ENCODE data around the gene GYS2.

The GYS2 gene

DNA sequence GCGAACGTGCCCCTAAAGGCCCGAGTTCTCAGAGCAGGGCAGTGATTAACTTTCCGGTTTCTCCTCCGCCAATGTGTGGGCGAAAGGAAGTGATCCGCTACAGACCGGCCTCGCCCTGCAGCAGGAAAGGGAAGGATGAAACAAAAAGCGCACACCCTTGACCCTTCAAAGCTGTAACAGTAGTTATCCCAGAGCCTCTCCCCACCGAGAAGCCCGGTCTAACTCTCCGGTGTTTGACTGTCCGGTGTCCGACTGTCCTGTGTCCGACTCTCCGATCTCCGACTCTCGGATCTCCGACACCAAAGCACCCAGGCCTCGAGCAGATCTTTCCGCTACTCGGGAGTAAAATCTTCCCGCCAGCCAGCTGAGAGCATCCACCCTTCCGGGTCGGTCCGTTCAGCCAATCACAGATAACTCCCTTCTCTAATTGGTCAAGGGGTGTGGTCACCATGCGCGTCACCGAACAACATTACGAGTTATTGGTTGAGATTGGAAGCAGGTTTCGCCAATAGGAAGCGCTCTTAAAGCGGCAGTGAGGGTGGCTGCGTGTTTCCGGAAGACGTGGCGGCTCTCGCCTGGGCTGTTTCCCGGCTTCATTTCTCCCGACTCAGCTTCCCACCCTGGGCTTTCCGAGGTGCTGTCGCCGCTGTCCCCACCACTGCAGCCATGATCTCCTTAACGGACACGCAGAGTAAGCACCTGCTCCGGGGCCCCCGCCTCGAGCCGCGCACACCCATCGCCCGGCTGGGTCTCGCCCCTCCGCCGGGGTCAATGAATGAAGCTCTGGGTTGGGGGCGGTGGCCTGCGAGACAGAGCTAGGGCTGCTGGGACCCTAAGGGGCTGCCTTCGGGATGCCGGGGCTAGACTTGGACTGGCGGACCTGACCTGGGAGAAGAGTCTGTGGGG lies 103.1 kb downstream of the GYS2 start, which contains the start of the genes GOLT1B and RECQL:
Gene GOLT1B, plus strand, starts transcription at position 532 of the 906 bp plus-strand sequence. Its CDS starts 135 bp downstream, at position 667.
Gene RECQL, minus strand, starts transcription at position 378 of the 906 bp plus-strand sequence. CDS start 2,065 bp downstream, outside the sequence.
- DNase-seq, result peak; percentile 88

GRCh38 chr12:21500786-21501257 lies 103.8 kb downstream of the GYS2 start:
- DNase-seq, result no peak

DNA sequence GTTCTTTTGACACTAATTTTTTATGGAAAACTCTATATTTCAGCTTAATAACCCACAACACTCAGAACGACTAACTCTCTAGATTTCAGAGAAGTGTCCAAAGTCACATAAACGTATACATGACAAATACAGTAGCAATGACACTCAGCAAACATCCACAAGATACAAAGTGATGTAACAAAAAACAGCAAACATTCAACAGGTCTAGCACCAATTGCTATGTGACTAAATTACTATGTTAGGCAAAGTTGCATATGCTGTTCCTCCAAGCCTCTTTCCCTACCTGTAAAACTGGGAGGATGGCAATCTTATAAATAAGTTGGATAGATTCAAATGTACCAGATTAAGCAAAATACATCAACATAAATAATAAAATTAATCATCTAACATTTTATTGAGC lies 104.9 kb downstream of the GYS2 start:
- no peak for DNase-seq
